AG09309 (cell line): ENCODE data around the gene SP7.
"Not testable (repeated sequence)": the region's sequence is repeated elsewhere in the genome, so short reads cannot be mapped to it uniquely, and the experiment has no call there.

Experiments used
- DNase-seq: peaks from one replicate; pipeline ENCODE4 v3.0.0-alpha.2; 2010; ENCODE audit warnings: low read depth
- H3K4me3 ChIP-seq: 2 replicates; pipeline ENCODE4 v1.5.1; 2011; ENCODE audit warnings: mild to moderate bottlenecking, low read depth, low read length, moderate library complexity; ENCODE audit not compliant: control insufficient read depth
- TF ChIP-seq, protein P1 (sequence below): IDR thresholded peaks from 2 replicates; pipeline ENCODE4 v1.5.1; 2011; ENCODE audit warnings: mild to moderate bottlenecking, low read depth, low read length, inconsistent platforms; ENCODE audit not compliant: insufficient read depth, control insufficient read depth; ENCODE audit errors: missing control alignments

SP7 gene

DNA sequence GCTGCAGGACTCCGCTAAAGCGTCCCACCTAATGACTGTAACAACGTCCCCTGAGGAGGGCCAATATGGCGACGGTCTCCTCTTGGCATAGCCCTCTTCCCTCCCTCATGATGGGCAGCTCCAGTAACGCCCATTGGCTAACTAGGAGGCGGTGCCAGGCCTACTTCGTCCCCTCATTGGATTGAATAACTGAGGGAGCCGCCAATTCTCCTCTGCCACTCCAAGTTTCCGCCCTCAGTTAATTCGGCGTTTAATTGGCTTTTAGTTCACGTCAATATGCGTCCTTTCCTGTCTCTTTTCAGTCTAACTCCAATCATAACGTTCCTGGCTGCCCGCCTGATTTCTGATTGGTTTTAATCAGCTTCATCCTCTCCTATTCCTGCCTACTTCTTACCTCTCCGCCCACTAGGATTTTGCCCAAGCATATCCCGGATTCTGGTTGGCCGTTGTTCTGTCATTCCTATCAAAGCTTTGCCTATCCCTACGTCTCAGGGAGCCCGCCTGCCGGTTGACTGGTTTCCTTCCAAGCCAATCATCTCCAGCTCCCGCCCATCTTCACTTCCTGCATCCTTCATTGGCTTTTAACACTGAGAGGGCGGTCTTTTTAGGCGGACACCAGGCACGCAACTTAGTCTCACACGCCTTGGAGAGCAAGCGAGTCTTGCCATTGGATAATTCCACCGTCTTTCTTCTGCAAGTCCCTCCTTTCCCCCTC is 43.4 kb upstream of the SP7 start:
- TF ChIP-seq, protein P1, sequence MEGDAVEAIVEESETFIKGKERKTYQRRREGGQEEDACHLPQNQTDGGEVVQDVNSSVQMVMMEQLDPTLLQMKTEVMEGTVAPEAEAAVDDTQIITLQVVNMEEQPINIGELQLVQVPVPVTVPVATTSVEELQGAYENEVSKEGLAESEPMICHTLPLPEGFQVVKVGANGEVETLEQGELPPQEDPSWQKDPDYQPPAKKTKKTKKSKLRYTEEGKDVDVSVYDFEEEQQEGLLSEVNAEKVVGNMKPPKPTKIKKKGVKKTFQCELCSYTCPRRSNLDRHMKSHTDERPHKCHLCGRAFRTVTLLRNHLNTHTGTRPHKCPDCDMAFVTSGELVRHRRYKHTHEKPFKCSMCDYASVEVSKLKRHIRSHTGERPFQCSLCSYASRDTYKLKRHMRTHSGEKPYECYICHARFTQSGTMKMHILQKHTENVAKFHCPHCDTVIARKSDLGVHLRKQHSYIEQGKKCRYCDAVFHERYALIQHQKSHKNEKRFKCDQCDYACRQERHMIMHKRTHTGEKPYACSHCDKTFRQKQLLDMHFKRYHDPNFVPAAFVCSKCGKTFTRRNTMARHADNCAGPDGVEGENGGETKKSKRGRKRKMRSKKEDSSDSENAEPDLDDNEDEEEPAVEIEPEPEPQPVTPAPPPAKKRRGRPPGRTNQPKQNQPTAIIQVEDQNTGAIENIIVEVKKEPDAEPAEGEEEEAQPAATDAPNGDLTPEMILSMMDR, result no peak

DNA sequence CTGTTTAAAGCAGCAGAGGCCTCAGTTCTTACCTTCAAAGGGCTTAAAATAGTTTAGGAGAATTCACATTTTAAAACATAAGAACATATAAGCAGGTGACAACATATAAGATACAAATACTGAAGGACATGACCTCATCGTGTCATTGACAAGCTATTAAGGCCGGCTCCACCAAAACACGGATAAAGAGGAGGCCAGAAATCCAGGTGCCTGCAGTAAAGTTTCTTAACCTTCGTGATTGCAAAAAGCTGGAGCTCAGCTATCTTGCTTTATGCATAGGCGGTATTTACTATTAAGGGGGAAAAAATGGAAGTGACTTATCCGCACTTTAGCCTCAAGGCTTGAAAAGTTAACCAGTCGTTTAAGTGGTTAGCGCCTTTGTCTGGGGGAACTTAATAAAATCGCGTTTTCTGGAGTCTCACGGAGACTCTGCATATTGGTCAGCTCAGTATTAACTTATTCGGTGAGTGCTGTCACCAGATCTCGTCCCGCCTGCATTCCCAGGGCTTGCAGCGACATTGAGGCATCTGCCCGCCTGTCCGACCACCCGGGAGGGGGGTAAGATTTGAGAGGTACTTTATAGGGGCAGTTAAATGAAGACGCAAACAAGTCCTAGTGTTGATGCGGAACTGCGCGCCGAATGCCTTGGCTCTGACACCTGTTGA is 42.7 kb upstream of the SP7 start:
- DNase-seq, result no peak
- TF ChIP-seq, protein P1, result no peak
- peak overlapping the region; percentile 53 for H3K4me3 ChIP-seq

More for the DNA sequence above, 43.4 kb upstream of the SP7 start:
- peak; percentile 100 for DNase-seq
- H3K4me3 ChIP-seq, result peak overlapping the region; percentile 66

DNA sequence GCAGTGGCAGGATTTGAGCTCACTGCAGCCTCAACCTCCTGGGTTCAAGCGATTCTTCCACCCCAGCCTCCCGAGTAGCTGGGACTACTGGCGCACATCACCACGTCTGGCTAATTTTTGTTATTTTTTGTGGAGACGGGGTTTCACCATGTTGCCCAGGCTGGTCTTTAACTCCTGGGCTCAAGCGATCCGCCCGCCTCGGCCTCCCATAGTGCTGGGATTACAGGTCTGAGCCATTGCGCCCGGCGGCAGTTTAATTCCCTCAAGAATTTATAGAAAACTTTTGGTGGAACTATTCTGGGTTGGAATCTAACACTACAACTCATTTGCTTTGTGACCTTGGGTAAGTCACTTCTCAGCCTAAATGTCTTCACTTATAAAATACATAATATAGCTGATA is 42.1 kb upstream of the SP7 start:
- TF ChIP-seq, protein P1, result no peak
- H3K4me3 ChIP-seq, result no peak overlapping the region
- no peak for DNase-seq

DNA sequence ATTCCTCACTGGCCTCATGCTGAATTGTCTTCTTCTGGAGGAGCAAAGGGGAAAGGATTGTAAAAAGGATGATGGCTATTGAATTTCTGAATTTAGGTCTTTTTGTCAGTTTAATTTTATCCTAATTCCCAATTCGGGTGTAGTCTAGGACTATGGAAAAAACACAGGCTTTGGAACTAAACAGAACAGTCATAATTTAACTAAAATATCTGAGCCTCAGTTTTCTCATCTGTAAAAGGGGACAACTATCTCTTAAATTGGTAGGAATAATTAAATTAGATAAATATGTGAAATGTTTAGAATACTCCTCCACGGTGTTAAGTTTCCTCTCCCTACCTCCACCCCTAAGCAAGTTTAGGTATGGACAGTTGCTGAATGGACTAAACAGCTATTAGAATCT is 40.6 kb upstream of the SP7 start:
- no peak overlapping the region for H3K4me3 ChIP-seq
- no peak for DNase-seq
- TF ChIP-seq, protein P1, result no peak

DNA sequence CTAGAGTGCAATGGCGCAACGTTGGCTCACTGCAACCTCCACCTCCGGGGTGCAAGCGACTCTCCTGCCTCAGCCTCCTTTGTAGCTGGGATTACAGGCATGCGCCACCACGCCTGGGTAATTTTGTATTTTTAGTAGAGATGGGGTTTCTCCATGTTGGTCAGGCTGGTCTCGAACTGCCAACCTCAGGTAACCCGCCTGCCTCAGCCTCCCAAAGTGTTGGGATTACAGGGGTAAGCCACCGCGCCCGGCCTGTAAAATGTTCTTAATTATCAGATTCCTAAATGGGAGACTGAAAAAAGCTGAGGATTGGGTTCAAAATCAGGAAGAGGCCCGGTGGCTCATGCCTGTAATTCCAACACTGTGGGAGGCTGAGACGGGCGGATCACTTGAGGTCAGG is 38.1 kb upstream of the SP7 start:
- not testable (repeated sequence) for H3K4me3 ChIP-seq, DNase-seq

DNA sequence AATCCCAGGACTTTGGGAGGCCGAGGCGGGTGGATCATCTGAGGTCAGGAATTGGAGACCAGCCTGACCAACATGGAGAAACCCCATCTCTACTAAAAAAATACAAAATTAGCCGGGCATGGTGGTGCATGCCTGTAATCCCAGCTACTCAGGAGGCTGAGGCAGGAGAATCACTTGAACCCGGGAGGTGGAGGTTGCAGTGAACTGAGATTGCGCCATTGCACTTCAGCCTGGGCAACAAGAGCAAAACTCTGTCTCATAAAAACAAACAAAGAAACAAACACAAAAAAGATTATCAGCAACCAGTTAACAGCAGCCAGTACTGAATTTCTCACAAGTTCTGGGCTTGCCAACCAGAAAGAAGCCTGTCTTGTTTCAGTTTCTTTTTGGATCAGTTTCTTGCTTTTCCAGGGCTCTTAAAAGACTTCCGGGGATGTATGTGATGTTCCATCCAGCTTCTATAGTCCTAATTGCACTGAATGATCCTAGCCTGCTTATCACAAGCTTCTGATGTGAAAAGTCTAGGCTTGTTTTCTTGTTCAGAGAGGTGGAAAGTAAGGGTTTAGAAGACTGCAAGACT is 37.5 kb upstream of the SP7 start:
- not testable (repeated sequence) for H3K4me3 ChIP-seq, DNase-seq

DNA sequence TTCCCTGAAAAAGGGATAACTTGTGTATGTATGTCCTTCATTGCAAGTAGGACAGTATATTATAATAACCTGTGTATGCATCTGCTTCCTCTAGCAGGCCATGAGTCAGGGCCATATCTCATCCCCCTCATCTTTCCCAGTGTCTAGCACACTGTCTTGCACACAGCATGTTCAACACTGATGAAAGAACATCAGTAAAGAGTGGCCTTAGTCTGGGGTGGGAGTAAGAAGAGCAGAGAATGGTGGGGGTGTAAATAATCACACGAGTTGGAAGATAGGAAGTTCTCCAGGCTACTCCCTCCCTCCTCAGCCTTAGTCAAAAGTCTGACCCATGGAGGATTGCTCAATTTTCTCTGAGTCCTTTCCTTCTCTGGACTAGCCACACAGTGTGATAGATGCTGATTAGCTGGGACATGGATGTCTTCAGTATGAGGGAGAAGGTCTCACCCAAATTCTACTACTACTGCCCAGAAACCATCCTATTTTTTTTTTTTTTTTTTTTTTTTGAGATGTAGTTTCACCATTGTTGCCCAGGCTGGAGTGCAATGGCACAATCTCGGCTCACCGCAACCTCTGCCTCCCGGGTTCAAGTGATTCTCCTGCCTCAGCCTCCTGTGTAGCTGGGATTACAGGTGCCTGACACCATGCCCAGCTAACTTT is 29.2 kb upstream of the SP7 start:
- TF ChIP-seq, protein P1, result no peak
- H3K4me3 ChIP-seq, result no peak overlapping the region
- DNase-seq, result no peak

DNA sequence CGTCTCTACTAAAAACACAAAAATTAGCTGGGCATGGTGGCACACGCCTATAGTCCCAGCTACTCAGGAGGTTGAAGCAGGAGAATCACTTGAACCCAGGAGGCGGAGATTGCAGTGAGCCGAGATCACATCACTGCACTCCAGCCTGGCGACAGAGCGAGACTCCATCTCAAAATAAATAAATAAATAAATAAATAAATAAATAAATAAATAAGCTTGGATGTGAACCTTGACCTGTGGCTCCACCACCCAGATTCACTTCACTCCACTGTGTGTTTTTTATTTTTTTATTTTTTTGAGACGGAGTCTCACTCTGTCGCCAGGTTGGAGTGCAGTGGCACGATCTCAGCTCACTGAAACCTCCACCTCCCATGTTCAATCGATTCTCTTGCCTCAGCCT is 25.5 kb upstream of the SP7 start:
- H3K4me3 ChIP-seq, DNase-seq: not testable (repeated sequence)
